Testis (tissue), 3 donors: ENCODE measurements around the gene GPLD1. TPM values are rescaled to one million over a fixed set of nuclear protein-coding genes. Genes with fewer than 3 reads are reported as not detected.

ENCODE experiments used
- DNase-seq: peaks from one replicate; pipeline ENCODE4 v3.0.0-alpha.2; 2019
- H3K27ac ChIP-seq, 2 donors: fragments of 200-600 bp; sonication (generic); one replicate each; pipeline ENCODE4 v1.5.1; 2019
- H3K27me3 ChIP-seq: fragments of 200-600 bp; sonication (generic); one replicate; pipeline ENCODE4 v1.5.1; 2019
- H3K36me3 ChIP-seq: fragments of 200-600 bp; sonication (generic); one replicate; pipeline ENCODE4 v1.5.1; 2017; ENCODE audit warnings: low read depth; ENCODE audit errors: missing control alignments
- H3K4me1 ChIP-seq: fragments of 200-600 bp; sonication (generic); one replicate; pipeline ENCODE4 v1.5.1; 2019
- H3K4me3 ChIP-seq, 2 donors: fragments of 200-600 bp; sonication (generic); one replicate each; pipeline ENCODE4 v1.5.1; 2017 to 2019
- H3K9me3 ChIP-seq: fragments of 200-600 bp; sonication (generic); one replicate; pipeline ENCODE4 v1.5.1; 2017
- CTCF ChIP-seq, 3 experiments: fragments of 450-650 bp in 2 of 3; fragments of 200-600 bp in 1 of 3; sonication (generic) in 1 of 3; IDR thresholded peaks; one replicate each; pipeline ENCODE4 v1.5.1; 2016 to 2019; ENCODE audit warnings: antibody characterized with exemption in 3 of 3, mild to moderate bottlenecking in 2 of 3, moderate library complexity in 1 of 3
- POLR2A ChIP-seq: fragments of 450-650 bp; IDR thresholded peaks from one replicate; pipeline ENCODE4 v1.6.1; 2017; ENCODE audit warnings: antibody characterized with exemption, mild to moderate bottlenecking, moderate library complexity
- WGBS, 2 donors: methylation state at CpG; one replicate each; pipeline ENCODE4 v1.1.5; 2018; 5-methylcytosine and 5-hydroxymethylcytosine counted together
- intact Hi-C: fragments of 100-400 bp; cut with DNase I; formaldehyde crosslinking; loops from one replicate; pipeline ENCODE4 v1.15.1; 2023; ENCODE audit warnings: low total_unique reads
- polyA plus RNA-seq: library from polyadenylated mRNA; stranded (reverse); fragments of 350-450 nt; fragmentation: Illumina TruSeq; extraction: RNeasy Lipid Tissue Mini Kit (QIAGEN cat#74804); gene quantifications from one replicate; pipeline ENCODE4 v1.2.3, GENCODE V29; 2014; ENCODE audit warnings: low read depth, low replicate concordance; ENCODE audit not compliant: insufficient read depth
- total RNA-seq, 2 donors: library from RNA; depleted of rRNA; stranded (reverse); fragments of >200 nt; gene quantifications; one replicate each; pipeline ENCODE4 v1.2.3, GENCODE V29; 2016

GPLD1 gene
- total and polyA plus RNA-seq, 3 donors from 2014 or later: 3.9 to 15.6 (median 10.7) TPM

- intact Hi-C loops: no loop called here
- DNase-seq: no peak
- Histone ChIP-seq H3K27ac (no peak overlapping the region), H3K9me3 (no peaks in the 10 kb centered on the region), H3K36me3 (no peaks in the 10 kb centered on the region), H3K27me3 (no peaks in the 10 kb centered on the region), H3K4me3 (no peak overlapping the region), H3K4me1 (no peaks in the 10 kb centered on the region)
- no peak for TF ChIP-seq CTCF (IDR thresholded peaks at IDR 0.05)
- TF ChIP-seq POLR2A: no peak
- WGBS, 2 donors: 87 to 91% methylated on average over 4 of the region's 4 CpGs
These were observed 94.5 kb downstream of the GPLD1 start for GRCh38 chr6:24394780-24395437.

GRCh38 chr6:24394061-24394779 is 95.2 kb downstream of the GPLD1 start:
- Histone ChIP-seq H3K36me3 (no peaks in the 10 kb centered on the region), H3K4me3 (no peak overlapping the region), H3K4me1 (no peaks in the 10 kb centered on the region), H3K9me3 (no peaks in the 10 kb centered on the region), H3K27me3 (no peaks in the 10 kb centered on the region), H3K27ac (no peak overlapping the region)
- WGBS, 2 donors: 87 to 89% methylated on average over 2 of the region's 2 CpGs
- no peak for DNase-seq
- TF ChIP-seq POLR2A (no peak), CTCF (IDR thresholded peaks at IDR 0.05) (no peak)
- intact Hi-C loops: no loop called here

- H3K9me3 ChIP-seq: no peaks in the 10 kb centered on the region
- intact Hi-C loops: no loop called here
- no peak overlapping the region for H3K27ac ChIP-seq
- no peaks in the 10 kb centered on the region for H3K27me3 ChIP-seq
- no peak for DNase-seq
- WGBS, 2 donors: 78 to 87% methylated on average over 2 of the region's 2 CpGs
- no peak for TF ChIP-seq CTCF (IDR thresholded peaks at IDR 0.05)
- no peak for TF ChIP-seq POLR2A
- no peaks in the 10 kb centered on the region for H3K4me1 ChIP-seq
- no peaks in the 10 kb centered on the region for H3K36me3 ChIP-seq
- no peak overlapping the region for H3K4me3 ChIP-seq
These were observed 97.5 kb downstream of the GPLD1 start for GRCh38 chr6:24391756-24392405.

- Histone ChIP-seq H3K27ac (no peak overlapping the region), H3K36me3 (no peaks in the 10 kb centered on the region), H3K27me3 (no peaks in the 10 kb centered on the region), H3K9me3 (no peaks in the 10 kb centered on the region), H3K4me1 (no peaks in the 10 kb centered on the region), H3K4me3 (no peak overlapping the region)
- no peak for DNase-seq
- TF ChIP-seq POLR2A: no peak
- no peak for TF ChIP-seq CTCF (IDR thresholded peaks at IDR 0.05)
- WGBS, 2 donors: 57 to 72% methylated on average over 2 of the region's 2 CpGs
- intact Hi-C loops: no loop called here
These were observed 98.2 kb downstream of the GPLD1 start for GRCh38 chr6:24391208-24391607.
